ENCODE results near the gene TSPAN14. TPM values are rescaled to one million over a fixed set of nuclear protein-coding genes. Genes with fewer than 3 reads are reported as not detected.

TSPAN14 gene
- total and polyA plus RNA-seq, 2 of the 8 experiments (the other 6 are each of a cell fraction or from before 2014, with no cell fraction given) = 47.4 to 57.8 TPM

DNA sequence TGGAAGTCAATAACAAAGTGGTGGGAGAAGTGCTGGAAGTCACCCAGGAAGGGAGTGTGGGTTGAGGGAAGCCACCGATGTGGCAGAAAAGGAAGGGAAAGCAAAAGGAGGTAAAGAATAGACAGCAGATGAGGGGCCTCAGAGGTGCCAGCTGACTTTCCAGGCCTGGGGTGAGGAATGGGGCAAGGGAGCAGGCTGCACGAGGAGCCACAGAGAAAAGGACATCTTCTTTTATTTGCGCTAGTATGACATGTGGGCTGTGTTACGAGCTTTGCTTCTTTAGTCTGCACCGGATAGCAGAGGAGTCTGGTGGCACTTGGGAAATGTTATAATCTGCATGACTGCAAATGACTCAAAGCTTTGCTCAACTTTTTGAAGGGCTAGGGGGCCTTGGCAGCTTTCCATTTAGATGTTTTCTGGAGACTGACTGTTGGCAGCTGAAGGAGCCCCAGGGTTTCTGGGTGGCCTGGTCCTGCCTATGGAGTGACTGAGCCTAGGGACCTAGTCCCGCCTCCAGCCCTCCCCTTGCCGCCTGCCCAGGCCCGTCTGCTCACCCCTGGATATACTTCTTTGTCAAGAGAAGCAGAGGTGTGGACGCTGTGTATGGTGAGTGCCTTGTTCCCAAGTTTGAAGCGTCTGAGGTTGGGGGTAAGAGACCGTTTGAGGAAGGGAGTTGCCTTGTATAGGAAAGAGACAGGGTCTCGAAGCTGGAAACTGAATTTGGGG is 40.7 kb upstream of the TSPAN14 start:
- no peak for FAIRE-seq
- no peak overlapping the region for H2BK5ac ChIP-seq (ENCODE audit: low read depth, low read length)
- no peak for DNase-seq (ENCODE audit: low read depth in 1 of 2, low spot score in 2 of 2)
- H2AK5ac ChIP-seq (ENCODE audit: low read depth, low read length) = no peak overlapping the region
- no peak overlapping the region for H3K9ac ChIP-seq (replicated peaks in 1 of 4; ENCODE audit: extremely low read depth in 1 of 4, low read depth in 3 of 4, low read length in 3 of 4)
- WGBS, 2 experiments (ENCODE audit: extremely low coverage in 1 of 2, insufficient coverage in 1 of 2, insufficient read length in 1 of 2, insufficient replicate concordance in 2 of 2, low coverage in 1 of 2, low lambda C conversion rate in 2 of 2, missing lambda C conversion rate in 1 of 2) = 79% methylated on average over 12 of the region's 12 CpGs; no CpG with 5 or more reads in 1 of the 2 experiments
- no peak overlapping the region for H3K4me3 ChIP-seq (ENCODE audit: extremely low read depth in 1 of 4, insufficient read depth in 2 of 4, low read depth in 3 of 4, low read length in 4 of 4)
- H3K14ac ChIP-seq (ENCODE audit: insufficient read length) = no peak overlapping the region
- H2AFZ ChIP-seq (ENCODE audit: low read length) = no peak overlapping the region
- H3K27me3 ChIP-seq (replicated peaks in 1 of 4; ENCODE audit: control insufficient read depth in 3 of 4, extremely low read depth in 1 of 4, insufficient read depth in 3 of 4, low read length in 3 of 4) = peaks cover 0 to 11% (median 5%) of the 10 kb centered on the region in 4 experiments; a peak in 4 of 7 replicates
- H4K5ac ChIP-seq (ENCODE audit: insufficient read length, low read depth, low read length) = no peak overlapping the region
- H3K23me2 ChIP-seq (ENCODE audit: low read depth, low read length) = peaks cover 5% of the 10 kb centered on the region; the same call in 1 of the 2 replicates
- CTCF ChIA-PET (ENCODE audit: partially characterized antibody) = interaction anchor here (0.5 to 2.6 kb wide), 10 partner anchors 10 to 186 kb away, joined by 3 to 14 read pairs (median 4); no protein-coding TSS in a partner anchor
- no peak overlapping the region for H3K27ac ChIP-seq (ENCODE audit: low read depth, low read length)
- peaks cover 20 to 41% of the 10 kb centered on the region in 2 experiments for H4K20me1 ChIP-seq (replicated peaks in 1 of 2; ENCODE audit: control insufficient read depth in 1 of 2, insufficient read depth in 2 of 2, low read length in 2 of 2)
- H3K4ac ChIP-seq (replicated peaks; ENCODE audit: insufficient read length, low read depth, low read length) = no peak overlapping the region
- H3K23ac ChIP-seq (ENCODE audit: insufficient read length) = no peak overlapping the region
- H3K18ac ChIP-seq (ENCODE audit: extremely low read depth, low read length) = no peak overlapping the region
- no peak overlapping the region for H3K56ac ChIP-seq (replicated peaks; ENCODE audit: insufficient read length, low read depth, low read length)
- H3K79me2 ChIP-seq (ENCODE audit: control insufficient read depth in 1 of 2, insufficient read depth in 2 of 2, low read length in 2 of 2) = peaks cover 0 to 26% of the 10 kb centered on the region in 2 experiments; a peak in 2 of 4 replicates
- H3K36me3 ChIP-seq (ENCODE audit: control insufficient read depth in 2 of 4, insufficient read depth in 4 of 4, low read length in 3 of 4) = no peaks in the 10 kb centered on the region; a peak in 3 of 8 replicates
- no peak overlapping the region for H4K8ac ChIP-seq (ENCODE audit: extremely low read depth, insufficient read depth, low read length)
- no peak overlapping the region for H2BK120ac ChIP-seq (replicated peaks; ENCODE audit: low read depth, low read length)
- H2BK15ac ChIP-seq (ENCODE audit: low read length) = no peak overlapping the region
- no peak overlapping the region for H4K91ac ChIP-seq (replicated peaks; ENCODE audit: insufficient read length, low read length)
- H2BK20ac ChIP-seq (ENCODE audit: low read length) = no peak overlapping the region
- no peak overlapping the region for H3K4me2 ChIP-seq (ENCODE audit: insufficient read depth in 1 of 2, low read depth in 2 of 2, low read length in 2 of 2)
- no peak overlapping the region for H2BK12ac ChIP-seq (ENCODE audit: low read depth, low read length)
- H3K79me1 ChIP-seq (ENCODE audit: low read depth, low read length) = peaks cover 6% of the 10 kb centered on the region
- no peaks in the 10 kb centered on the region for H3K9me3 ChIP-seq (ENCODE audit: insufficient read depth in 2 of 2, low read depth in 1 of 2, low read length in 1 of 2)
- H3K4me1 ChIP-seq (replicated peaks in 1 of 4; ENCODE audit: control insufficient read depth in 3 of 4, insufficient read depth in 4 of 4, low read length in 3 of 4) = peaks cover 4 to 21% (median 12%) of the 10 kb centered on the region in 4 experiments
- POLR2A ChIA-PET (ENCODE audit: partially characterized antibody) = no interaction called here
- TF ChIP-seq, protein P1, sequence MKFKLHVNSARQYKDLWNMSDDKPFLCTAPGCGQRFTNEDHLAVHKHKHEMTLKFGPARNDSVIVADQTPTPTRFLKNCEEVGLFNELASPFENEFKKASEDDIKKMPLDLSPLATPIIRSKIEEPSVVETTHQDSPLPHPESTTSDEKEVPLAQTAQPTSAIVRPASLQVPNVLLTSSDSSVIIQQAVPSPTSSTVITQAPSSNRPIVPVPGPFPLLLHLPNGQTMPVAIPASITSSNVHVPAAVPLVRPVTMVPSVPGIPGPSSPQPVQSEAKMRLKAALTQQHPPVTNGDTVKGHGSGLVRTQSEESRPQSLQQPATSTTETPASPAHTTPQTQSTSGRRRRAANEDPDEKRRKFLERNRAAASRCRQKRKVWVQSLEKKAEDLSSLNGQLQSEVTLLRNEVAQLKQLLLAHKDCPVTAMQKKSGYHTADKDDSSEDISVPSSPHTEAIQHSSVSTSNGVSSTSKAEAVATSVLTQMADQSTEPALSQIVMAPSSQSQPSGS (IDR thresholded peaks at IDR 0.05; ENCODE audit: low read length) = no peak
- TF ChIP-seq YY1 (IDR thresholded peaks at IDR 0.05; ENCODE audit: low read depth, low read length) (no peak), SP2 (IDR thresholded peaks at IDR 0.05; ENCODE audit: low read length) (no peak), POLR2AphosphoS5 (IDR thresholded peaks at IDR 0.05; ENCODE audit: low read depth, low read length) (no peak), RXRA (IDR thresholded peaks at IDR 0.05; ENCODE audit: insufficient read depth, low read depth, low read length) (no peak), FOSL1 (IDR thresholded peaks at IDR 0.05; ENCODE audit: insufficient read depth, low read depth, low read length) (no peak), SIRT6 (IDR thresholded peaks at IDR 0.05; ENCODE audit: low read length) (no peak), KDM5A (IDR thresholded peaks at IDR 0.05; ENCODE audit: low read length) (no peak), EZH2 (IDR thresholded peaks at IDR 0.05; ENCODE audit: low read depth, low read length, severe bottlenecking) (no peak), ASH2L (IDR thresholded peaks at IDR 0.05; ENCODE audit: low read length) (no peak), CTBP2 (IDR thresholded peaks at IDR 0.05; ENCODE audit: borderline replicate concordance, insufficient read depth, insufficient read length, low read length) (no peak)
